ENCODE data around the gene SLIT3.
A peak's percentile ranks its signal among the peaks of the same experiment; 100 is the strongest.

SLIT3 gene

DNA sequence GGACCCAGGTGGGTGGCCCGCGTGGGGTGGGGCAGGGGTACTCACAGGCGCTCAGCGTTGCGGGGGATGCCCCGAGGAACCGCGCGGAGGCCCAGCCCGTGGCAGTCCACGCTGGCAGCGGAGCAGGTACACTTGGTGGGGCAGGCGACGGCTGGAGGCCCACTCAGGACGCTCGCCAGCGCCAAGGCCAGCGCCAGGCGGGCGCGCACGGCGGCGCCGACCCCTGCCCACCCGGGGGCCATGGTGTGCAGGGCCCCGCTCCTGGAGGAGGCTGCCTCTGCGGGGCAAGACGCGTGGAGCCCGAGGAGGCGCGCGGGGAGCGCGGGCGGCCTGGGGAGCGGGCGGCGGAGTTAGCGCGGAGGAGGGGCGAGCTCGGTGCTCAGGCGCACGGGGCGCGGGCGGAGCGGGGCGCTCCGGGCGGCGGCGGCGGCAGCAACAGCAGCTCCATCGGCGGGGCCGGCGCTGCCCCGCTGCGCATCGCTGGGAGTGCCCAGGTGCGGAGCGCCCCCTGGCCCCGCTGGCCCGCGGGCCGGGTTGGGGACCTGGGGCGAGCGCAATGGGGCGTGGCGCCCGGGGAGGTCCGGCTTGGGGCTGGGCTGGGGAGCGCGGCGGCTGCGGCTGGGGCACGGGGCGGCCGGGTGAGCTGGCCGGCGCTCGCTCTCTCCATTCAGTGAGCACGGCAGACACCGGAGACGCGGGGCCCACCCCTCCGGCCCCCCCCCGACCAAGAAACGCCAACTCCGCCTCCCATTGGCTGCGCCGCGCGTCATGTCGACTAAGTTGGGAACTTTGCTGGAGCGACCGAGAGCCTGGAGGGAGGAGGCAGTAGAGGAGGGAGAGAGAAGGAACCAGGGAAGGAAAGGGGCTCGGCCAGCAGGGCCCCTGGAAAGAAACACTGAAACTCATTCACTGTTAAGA is at the start of gene SLIT3:
TSS of gene SLIT3 (minus strand) at position 672 of the 918 bp plus-strand sequence. CDS start at position 242, 430 bp downstream.
- DNase-seq, result no peak

DNA sequence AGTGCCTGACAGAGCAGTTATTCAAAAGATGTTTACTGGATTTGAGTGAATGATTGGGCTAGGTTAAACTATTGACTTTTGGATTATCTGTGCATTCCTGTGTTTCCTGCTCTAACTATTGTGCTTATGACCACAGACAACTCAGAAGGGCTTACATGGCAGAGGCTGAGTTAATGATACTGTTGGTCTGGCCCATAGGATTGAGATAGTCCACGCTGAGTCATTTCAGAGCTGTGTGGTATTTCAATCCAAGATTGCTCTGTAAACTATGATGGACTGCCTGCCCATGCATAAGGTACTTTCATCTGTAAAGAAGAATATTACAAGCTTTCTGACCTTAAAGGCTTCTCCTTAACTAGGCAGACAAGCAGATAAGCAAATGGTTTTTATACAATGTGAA is 49.1 kb upstream of the SLIT3 start:
- in situ Hi-C loops (cut with MboI; ENCODE audit: low pct_unique_long_range_greater_than_20kb, low sequenced_read_pairs), result no loop called here

More for the DNA sequence above, at the start of gene SLIT3:
- in situ Hi-C loops (cut with MboI; ENCODE audit: low pct_unique_long_range_greater_than_20kb, low sequenced_read_pairs), result no loop called here

DNA sequence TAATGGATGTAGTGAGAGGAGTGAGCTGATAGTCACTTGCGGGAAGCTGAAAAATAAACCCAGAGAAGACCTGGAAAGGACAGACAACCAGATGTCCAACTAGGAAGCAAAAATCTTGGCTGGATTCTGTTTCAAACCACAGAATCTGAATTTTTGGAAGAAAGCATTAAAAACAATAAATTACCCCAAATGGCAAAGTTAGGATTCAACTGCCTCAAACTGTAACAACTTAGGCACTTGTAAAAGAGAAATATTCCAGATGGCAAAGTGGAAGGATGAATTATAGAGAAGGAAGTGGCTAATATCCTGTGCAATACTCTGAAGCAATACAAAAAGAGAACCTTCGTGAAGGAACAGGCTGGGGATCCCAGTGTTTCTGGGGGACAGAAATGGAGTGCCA is 46.8 kb upstream of the SLIT3 start:
- in situ Hi-C loops (cut with MboI; ENCODE audit: low pct_unique_long_range_greater_than_20kb, low sequenced_read_pairs), result no loop called here
- DNase-seq, result no peak

More for the DNA sequence above, 49.1 kb upstream of the SLIT3 start:
- no peak for DNase-seq

DNA sequence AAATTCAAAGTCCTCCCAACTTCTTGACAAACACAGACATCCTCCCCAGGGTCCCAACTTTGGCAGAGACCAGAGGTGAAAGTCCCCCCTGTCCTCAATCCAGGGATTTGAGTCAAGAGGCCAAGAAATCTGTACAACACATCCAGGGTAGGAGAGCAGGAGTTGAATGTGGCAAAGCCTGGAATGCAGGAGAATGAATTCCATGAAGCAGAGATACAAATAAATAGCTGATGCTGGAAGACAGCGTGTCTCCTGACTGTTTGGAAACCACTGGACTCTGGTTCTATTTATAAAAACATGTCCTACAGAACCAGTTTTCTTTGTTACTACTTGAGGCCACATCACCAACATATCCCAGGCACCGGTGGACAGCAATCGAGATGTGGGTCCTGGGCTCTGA is 43.7 kb upstream of the SLIT3 start:
- DNase-seq, result no peak
- in situ Hi-C loops (cut with MboI; ENCODE audit: low pct_unique_long_range_greater_than_20kb, low sequenced_read_pairs), result no loop called here

DNA sequence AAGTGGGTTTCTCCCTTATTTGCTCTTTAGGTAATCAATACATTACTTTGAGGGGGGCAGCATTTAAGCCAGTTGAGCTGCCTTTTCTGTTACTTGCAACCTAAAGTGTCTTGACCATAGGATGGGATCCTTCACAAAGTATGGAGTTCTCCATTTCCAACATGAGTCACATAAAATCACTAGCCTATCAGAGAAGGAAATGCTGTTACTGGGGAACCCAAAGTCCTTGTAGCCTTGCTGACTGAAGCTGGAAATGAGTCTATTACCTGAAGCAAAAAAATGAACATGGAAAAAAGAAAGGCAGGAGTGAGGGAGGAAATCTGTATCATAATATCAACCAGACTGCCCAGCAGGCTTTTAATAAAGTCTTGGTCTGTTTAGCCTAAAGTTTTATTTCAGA is 42.8 kb upstream of the SLIT3 start:
- DNase-seq, result no peak
- in situ Hi-C loops (cut with MboI; ENCODE audit: low pct_unique_long_range_greater_than_20kb, low sequenced_read_pairs), result no loop called here

DNA sequence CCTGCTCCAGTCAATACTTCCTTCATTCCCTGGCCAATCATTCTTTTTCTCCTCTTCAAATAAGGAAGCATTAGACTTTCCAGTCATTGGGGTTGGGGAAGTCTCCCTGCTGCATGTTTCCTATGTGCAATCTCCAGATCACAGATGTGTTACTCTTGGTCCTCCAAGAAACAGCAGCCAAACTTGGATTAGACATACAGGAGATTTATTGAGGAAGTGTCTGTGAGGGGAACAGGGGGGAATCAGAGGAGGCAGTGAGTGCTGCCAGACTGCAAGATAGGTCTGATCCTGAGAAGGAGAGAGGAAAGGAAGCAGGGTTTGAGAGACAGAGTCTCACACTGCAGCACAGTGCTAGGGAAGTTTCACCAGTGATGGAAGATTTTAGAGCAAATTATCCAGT is 40.6 kb upstream of the SLIT3 start:
- in situ Hi-C loops (cut with MboI; ENCODE audit: low pct_unique_long_range_greater_than_20kb, low sequenced_read_pairs), result no loop called here

DNA sequence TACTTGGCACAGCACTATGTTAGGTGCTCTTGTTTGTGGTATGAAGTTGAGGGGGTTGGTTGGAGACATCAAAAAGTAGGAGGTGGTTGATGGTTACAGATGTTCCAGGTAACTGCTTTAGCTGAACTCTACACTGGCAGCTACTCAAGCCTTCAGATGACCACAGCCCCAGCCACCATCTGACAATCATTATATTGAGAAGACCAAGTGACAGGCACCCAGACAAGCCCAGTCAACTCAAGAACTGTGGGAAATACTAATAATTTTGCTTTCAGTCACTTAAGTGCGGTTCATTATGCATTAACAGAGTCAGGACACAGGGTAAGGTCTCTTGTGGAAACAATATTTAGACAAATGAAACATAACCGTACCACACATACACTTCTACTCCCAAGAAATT is 38.9 kb upstream of the SLIT3 start:
- no peak for DNase-seq
- in situ Hi-C loops (cut with MboI; ENCODE audit: low pct_unique_long_range_greater_than_20kb, low sequenced_read_pairs), result no loop called here

More for the DNA sequence above, 40.6 kb upstream of the SLIT3 start:
- no peak for DNase-seq

DNA sequence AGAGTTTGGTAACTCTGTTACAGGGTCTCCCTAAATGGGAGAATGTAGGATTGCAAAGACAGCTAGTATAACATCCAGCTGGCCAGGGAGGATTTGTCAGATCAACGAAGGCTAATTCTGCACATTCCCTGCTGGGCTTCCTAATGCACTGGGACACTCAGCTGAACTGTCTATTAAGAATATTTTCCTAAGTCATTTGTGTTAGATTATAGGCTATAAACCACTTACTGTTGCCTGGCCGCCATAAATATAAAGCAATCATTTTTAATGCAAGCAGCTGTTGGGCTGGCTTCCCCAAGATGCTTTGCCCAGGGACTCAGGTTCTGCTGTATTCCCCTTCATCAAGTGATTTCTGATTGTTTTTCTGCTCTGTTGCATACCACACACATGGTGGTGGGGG is 35.3 kb upstream of the SLIT3 start:
- in situ Hi-C loops (cut with MboI; ENCODE audit: low pct_unique_long_range_greater_than_20kb, low sequenced_read_pairs), result no loop called here
- no peak for DNase-seq

DNA sequence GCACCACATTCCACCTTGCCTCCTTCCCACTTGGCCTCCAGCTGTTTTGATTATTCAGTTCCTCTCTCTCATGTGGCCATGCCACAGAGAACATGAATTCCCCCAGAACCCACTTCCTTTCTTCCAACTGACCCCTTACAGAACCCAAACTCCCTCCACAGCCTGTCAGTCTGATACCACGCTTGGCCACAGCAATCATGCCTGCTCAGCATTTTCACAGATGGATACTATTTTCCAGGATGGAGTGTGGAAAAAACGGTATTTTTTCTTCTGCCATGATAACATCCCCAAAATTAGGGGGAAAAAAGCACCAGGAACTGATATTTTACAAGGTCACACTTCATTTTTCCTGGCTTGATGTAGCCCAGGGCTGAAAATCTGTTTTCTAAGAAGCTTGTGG is 34.9 kb upstream of the SLIT3 start:
- DNase-seq, result no peak
- in situ Hi-C loops (cut with MboI; ENCODE audit: low pct_unique_long_range_greater_than_20kb, low sequenced_read_pairs), result no loop called here

DNA sequence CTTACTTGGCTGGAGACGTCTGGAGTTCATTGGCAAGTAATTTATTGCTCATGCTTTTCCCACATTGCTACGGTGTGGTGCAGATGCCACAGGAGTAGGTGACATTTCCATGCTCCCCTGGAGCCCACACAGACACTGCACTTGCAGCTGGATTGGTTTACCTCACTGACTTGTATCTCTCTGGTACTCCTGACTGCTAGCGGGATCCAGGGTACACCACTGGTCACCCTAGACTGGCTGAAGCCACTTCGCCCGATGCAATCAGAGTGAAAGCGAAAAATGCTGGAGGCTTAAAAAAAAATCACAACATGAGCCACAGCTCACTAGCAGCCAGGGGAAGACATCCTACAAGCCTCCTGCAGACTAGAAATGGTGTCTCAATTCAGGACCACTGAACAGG is 32.6 kb upstream of the SLIT3 start:
- in situ Hi-C loops (cut with MboI; ENCODE audit: low pct_unique_long_range_greater_than_20kb, low sequenced_read_pairs), result no loop called here
- no peak for DNase-seq

DNA sequence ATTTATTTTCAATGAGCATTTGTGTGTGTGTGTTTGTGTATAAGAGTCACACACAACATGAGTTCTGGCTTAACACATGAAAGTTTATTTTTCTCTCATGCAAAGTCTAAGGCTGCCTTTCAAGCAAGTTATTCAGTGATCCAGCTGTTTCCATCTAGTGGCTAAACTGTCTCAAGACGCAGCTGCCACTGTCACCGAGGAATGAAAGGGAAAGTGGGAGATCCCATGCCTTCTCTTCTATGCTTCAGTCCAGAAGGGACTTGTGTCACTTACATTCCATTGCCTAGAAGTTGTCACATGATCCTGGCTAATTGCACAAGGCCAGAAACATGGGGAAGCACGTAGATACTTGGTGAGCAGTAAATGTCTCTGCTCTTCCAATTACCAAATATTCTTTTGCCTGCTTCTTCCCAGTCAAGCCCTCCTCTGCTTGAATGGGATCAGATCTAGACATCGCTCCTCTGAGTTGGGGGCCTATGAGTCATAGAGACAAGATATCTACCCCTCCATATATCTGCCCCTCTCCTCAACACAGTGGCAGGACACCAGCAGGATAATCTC is 30.4 kb upstream of the SLIT3 start:
- in situ Hi-C loops (cut with MboI; ENCODE audit: low pct_unique_long_range_greater_than_20kb, low sequenced_read_pairs), result no loop called here
- no peak for DNase-seq

DNA sequence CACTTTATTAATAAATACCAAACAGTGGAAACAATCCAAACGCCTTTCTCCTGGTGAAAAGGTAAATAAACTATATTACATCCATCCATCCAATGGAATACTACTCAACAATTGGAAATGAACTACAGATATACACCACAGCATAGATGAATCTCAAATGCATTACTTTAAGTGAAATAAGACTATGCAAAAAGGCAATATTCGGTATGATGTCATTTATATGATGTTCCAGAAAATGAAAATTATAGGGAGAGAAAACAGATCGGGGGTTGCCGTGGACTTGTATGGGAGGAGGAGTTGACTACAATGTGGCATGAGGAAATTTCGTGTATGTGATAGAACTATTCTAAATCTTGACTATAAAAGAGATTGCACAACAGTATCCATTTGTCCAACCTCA is 27.5 kb upstream of the SLIT3 start:
- DNase-seq, result no peak
- in situ Hi-C loops (cut with MboI; ENCODE audit: low pct_unique_long_range_greater_than_20kb, low sequenced_read_pairs), result no loop called here

DNA sequence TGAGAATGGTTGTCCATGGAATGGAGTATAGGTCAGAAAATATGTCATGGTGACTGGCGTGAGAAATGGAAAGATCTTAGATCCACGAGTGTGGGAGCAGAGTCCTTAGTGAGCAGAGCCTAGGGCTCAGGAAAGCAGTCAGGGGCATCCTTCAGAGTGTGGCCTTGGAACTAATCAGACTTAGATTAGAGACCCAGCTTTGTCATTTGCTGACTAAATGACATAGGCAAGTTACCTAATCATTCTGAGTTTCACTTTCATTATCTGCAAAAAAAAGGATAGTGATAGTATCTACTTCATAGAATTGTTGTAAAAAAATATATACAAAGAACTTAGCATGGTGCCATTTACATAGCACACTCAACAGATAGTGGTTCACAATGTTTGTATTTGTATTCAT is 24.3 kb upstream of the SLIT3 start:
- DNase-seq, result no peak
- in situ Hi-C loops (cut with MboI; ENCODE audit: low pct_unique_long_range_greater_than_20kb, low sequenced_read_pairs), result no loop called here

DNA sequence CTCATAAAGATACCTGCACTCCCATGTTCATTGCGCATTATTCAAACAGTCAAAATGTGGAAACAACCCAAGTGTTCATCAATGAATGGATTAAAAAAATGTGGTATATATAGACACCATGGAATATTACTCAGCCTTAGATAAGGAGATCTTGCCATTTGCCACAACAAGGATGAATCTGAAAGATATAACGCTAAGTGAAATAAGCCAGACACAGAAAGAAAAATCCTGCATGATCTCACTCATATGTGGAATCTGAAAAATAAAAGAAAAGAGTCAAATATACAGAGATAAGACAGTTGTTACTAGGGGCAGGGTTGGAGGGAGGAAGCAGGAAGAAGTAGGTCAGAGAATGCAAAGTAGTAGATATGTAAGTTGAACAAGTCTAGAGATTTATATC is 17.6 kb upstream of the SLIT3 start:
- DNase-seq, result no peak
- in situ Hi-C loops (cut with MboI; ENCODE audit: low pct_unique_long_range_greater_than_20kb, low sequenced_read_pairs), result no loop called here

DNA sequence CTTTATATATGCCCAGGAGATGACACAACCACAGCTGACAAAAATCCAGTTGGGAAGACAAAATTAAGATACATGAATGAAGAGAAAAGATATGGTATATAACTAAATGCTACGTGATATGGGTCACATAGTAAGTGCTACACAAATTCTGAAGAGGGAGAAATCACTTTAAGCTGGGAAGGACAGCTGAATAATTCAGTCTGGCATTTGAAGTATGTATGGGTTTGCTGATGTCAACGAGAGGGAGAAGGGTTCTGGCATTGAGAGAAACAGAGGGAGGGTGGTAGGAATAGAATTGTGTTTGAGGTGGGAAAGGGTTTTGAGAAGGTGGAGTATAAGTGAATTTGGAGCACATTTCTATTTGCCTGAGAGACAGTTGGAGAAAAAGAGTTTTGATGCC is 6.7 kb upstream of the SLIT3 start:
- no peak for DNase-seq
- in situ Hi-C loops (cut with MboI; ENCODE audit: low pct_unique_long_range_greater_than_20kb, low sequenced_read_pairs), result no loop called here

DNA sequence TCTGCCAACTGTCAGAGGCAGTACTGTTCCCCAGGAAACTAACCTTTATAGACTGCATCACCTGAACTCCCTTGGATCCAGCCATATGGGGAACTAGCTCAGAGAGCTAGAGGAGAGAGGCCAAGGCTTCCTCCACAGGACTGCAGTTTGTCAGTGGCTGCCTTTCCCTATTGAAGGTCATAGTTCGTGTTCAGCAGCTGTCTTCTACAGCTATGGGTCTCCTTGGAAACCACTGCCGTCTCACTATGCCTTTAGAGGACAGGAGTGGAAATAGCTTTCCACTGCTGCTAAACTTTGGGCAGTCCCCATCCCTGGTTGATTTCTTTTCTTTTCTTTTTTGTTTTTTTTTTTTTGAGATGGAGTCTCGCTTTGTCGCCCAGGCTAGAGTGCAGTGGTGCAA is 4.4 kb upstream of the SLIT3 start:
- in situ Hi-C loops (cut with MboI; ENCODE audit: low pct_unique_long_range_greater_than_20kb, low sequenced_read_pairs), result no loop called here

DNA sequence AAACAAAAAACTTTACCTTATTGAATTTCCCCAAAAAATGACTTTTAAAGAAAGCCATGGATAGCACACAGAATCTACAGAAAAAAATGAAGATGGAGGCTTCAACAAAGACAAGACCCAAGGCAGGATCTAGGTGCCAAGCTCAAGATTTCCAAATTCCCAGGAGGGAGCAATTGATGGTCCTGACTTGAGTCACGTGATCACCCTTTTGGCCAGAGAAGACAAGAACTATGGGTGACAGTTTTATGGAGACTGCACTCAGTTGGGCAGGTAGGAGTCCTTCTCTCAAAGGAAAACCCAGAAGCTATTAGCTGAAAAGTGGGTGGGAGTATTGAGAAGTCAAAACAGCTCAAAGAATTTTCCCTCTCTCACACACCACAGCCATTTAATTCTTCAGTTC is 3.2 kb upstream of the SLIT3 start:
- in situ Hi-C loops (cut with MboI; ENCODE audit: low pct_unique_long_range_greater_than_20kb, low sequenced_read_pairs), result no loop called here
- no peak for DNase-seq

More for the DNA sequence above, 4.4 kb upstream of the SLIT3 start:
- no peak for DNase-seq

DNA sequence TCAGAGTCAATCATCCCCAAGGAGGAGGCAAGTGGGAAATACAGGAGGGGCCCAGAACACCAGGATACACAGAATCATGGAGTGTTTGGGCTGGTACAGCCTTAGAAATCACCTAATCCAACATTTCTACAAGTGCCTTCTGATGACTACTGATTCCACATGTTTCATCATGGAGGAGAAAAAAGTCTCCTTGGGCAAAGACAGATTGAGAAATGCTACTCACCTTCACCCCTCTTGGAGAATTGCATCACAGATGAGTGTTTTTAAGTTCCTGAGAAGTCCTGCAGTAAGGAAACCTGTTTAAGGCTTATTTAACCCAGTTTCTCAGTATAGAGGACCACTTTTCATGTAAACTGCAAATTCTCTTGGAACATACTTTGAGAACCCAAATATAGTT is 2.2 kb upstream of the SLIT3 start:
- in situ Hi-C loops (cut with MboI; ENCODE audit: low pct_unique_long_range_greater_than_20kb, low sequenced_read_pairs), result no loop called here

DNA sequence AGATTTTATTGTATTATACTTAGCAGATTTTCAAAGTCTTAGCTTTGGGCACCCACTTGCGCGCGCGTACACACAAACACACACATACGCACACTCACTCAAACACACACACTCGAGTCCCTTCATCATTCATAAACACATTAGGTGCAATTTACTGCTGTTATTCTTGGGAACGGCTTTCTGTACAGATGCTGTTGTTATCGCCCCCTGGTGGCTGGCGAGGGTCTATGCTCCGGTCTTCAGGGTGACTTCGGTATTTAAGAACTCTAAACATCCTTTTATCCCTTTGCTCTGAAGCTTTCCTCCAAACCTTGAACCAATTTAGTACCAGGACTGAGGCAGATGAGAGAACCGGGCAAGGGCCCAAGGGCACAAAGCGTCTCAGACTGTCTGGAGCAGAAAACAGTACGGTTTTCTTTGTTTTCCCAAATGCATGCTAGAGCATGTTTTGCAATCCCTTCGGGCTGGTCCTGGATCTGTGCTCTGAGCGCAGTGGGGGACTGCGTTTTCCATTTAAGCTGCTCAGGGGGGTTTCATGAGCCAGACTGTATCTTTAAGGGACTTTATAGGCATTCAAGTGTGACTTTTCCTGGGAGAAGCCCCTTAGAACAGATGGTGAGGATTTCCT is 1.7 kb upstream of the SLIT3 start:
- DNase-seq, result peak; percentile 60
- in situ Hi-C loops (cut with MboI; ENCODE audit: low pct_unique_long_range_greater_than_20kb, low sequenced_read_pairs), result no loop called here

More for the DNA sequence above, 2.2 kb upstream of the SLIT3 start:
- DNase-seq, result no peak

DNA sequence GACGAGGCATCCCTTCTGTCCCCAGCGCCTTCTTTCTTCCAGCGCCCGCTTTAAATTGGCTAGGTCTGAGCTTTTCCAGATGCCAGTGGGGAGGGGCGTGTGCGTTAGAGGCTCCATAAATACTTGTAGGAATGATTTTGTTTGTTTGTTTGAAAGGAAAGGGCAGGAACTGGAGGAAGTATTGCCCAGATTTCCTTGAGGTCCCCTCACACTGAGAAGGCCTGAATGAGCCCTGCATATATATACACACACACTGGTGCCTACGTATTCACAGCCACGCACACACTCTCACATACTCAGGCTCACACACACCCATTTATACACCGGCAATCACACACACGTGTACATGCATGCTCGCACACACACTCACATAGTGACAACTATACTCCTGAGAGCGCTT is 1.0 kb upstream of the SLIT3 start:
- in situ Hi-C loops (cut with MboI; ENCODE audit: low pct_unique_long_range_greater_than_20kb, low sequenced_read_pairs), result no loop called here
- no peak for DNase-seq
